ENCODE results near the gene MRPL2. TPM values are rescaled to one million over a fixed set of nuclear protein-coding genes. Genes with fewer than 3 reads are reported as not detected.

Gene MRPL2
- polyA plus RNA-seq, 1 experiment, result 19.3 TPM

GRCh38 chr6:43038727-43039126 lies 20.5 kb downstream of the MRPL2 start:
- H3K27me3 ChIP-seq (ENCODE audit: control insufficient read depth, insufficient read depth, low read length), result no peaks in the 10 kb centered on the region
- no peak for TF ChIP-seq CTCF (IDR thresholded peaks at IDR 0.05; ENCODE audit: low read depth, low read length)
- H3K9me3 ChIP-seq (ENCODE audit: control insufficient read depth, insufficient read depth, low read length), result no peaks in the 10 kb centered on the region
- no peak overlapping the region for H3K4me3 ChIP-seq (ENCODE audit: low read depth, low read length)
- CTCF ChIA-PET, result no interaction called here
- no peak for DNase-seq (ENCODE audit: low read depth, low spot score)
- POLR2A ChIA-PET, result no interaction called here
- H3K27ac ChIP-seq (ENCODE audit: low read depth, low read length), result no peak overlapping the region

- Histone ChIP-seq H3K27me3 (ENCODE audit: control insufficient read depth, insufficient read depth, low read length) (no peaks in the 10 kb centered on the region), H3K4me3 (ENCODE audit: low read depth, low read length) (no peak overlapping the region), H3K9me3 (ENCODE audit: control insufficient read depth, insufficient read depth, low read length) (no peaks in the 10 kb centered on the region), H3K27ac (ENCODE audit: low read depth, low read length) (no peak overlapping the region)
- no peak for DNase-seq (ENCODE audit: low read depth, low spot score)
- ChIA-PET POLR2A (no interaction called here), CTCF (no interaction called here)
- no peak for TF ChIP-seq CTCF (IDR thresholded peaks at IDR 0.05; ENCODE audit: low read depth, low read length)
These were observed 21.5 kb downstream of the MRPL2 start for GRCh38 chr6:43037706-43038105.

- DNase-seq (ENCODE audit: low read depth, low spot score), result no peak
- POLR2A ChIA-PET, result no interaction called here
- Histone ChIP-seq H3K9me3 (ENCODE audit: control insufficient read depth, insufficient read depth, low read length) (no peaks in the 10 kb centered on the region), H3K27ac (ENCODE audit: low read depth, low read length) (no peak overlapping the region), H3K4me3 (ENCODE audit: low read depth, low read length) (no peak overlapping the region), H3K27me3 (ENCODE audit: control insufficient read depth, insufficient read depth, low read length) (no peaks in the 10 kb centered on the region)
- CTCF ChIA-PET, result no interaction called here
- no peak for TF ChIP-seq CTCF (IDR thresholded peaks at IDR 0.05; ENCODE audit: low read depth, low read length)
These were observed 22.0 kb downstream of the MRPL2 start for GRCh38 chr6:43037197-43037596.

- CTCF ChIA-PET, result no interaction called here
These were observed 22.5 kb downstream of the MRPL2 start for GRCh38 chr6:43036712-43037111.

More at GRCh38 chr6:43036712-43037111, 22.5 kb downstream of the MRPL2 start:
- no peak for TF ChIP-seq CTCF (IDR thresholded peaks at IDR 0.05; ENCODE audit: low read depth, low read length)
- no peaks in the 10 kb centered on the region for H3K27me3 ChIP-seq (ENCODE audit: control insufficient read depth, insufficient read depth, low read length)
- no peak overlapping the region for H3K27ac ChIP-seq (ENCODE audit: low read depth, low read length)
- no peak for DNase-seq (ENCODE audit: low read depth, low spot score)
- H3K4me3 ChIP-seq (ENCODE audit: low read depth, low read length), result no peak overlapping the region
- POLR2A ChIA-PET, result interaction anchor here (1.7 kb wide), 1 partner anchor 17 kb away, joined by 7 read pairs; the partner anchor contains the start of gene CUL7
- no peaks in the 10 kb centered on the region for H3K9me3 ChIP-seq (ENCODE audit: control insufficient read depth, insufficient read depth, low read length)
